Muscle of leg (tissue), 11 donors: ENCODE results near the gene SP140. TPM values are rescaled to one million over a fixed set of nuclear protein-coding genes. Genes with fewer than 3 reads are reported as not detected.

Experiments
- DNase-seq: peaks from one replicate; pipeline ENCODE4 v3.0.0; 2013
- H3K27ac ChIP-seq: one replicate; pipeline ENCODE4 v1.5.1; 2013; ENCODE audit warnings: mild to moderate bottlenecking, low read length, control low read depth
- H3K27me3 ChIP-seq: one replicate; pipeline ENCODE4 v1.6.1; 2013; ENCODE audit warnings: low read length; ENCODE audit not compliant: control insufficient read depth, insufficient read depth
- H3K36me3 ChIP-seq: one replicate; pipeline ENCODE4 v1.6.1; 2013; ENCODE audit warnings: low read length; ENCODE audit not compliant: control insufficient read depth, insufficient read depth
- H3K4me1 ChIP-seq: one replicate; pipeline ENCODE4 v1.6.1; 2013; ENCODE audit warnings: low read length; ENCODE audit not compliant: control insufficient read depth, insufficient read depth
- H3K4me3 ChIP-seq: one replicate; pipeline ENCODE4 v1.5.1; 2013; ENCODE audit warnings: low read length, control low read depth
- H3K9me3 ChIP-seq: replicated peaks from 2 replicates; pipeline ENCODE4 v1.6.1; 2013; ENCODE audit warnings: low read depth, low read length; ENCODE audit not compliant: control insufficient read depth
- WGBS: methylation state at CpG from one replicate; pipeline ENCODE4 v1.1.5; 2013; ENCODE audit warnings: missing lambda C conversion rate; ENCODE audit not compliant: insufficient coverage; 5-methylcytosine and 5-hydroxymethylcytosine counted together
- polyA plus RNA-seq, 8 donors: library from polyadenylated mRNA; unstranded; fragments of 120-200 nt; gene quantifications; one replicate each; pipeline versions ENCODE4 v1.2.1 to v1.2.3, GENCODE V29; 2013; ENCODE audit warnings: inconsistent platforms in 1 of 8, low replicate concordance in 1 of 8; ENCODE audit not compliant: insufficient read length in 8 of 8, insufficient read depth in 1 of 8
- total RNA-seq: library from RNA; stranded (reverse); fragments of 120-200 nt; gene quantifications from one replicate; pipeline ENCODE4 v1.2.4, GENCODE V29; 2013

SP140 gene
- total and polyA plus RNA-seq, 9 donors = 0.22 to 1.5 (median 0.67) TPM

DNA sequence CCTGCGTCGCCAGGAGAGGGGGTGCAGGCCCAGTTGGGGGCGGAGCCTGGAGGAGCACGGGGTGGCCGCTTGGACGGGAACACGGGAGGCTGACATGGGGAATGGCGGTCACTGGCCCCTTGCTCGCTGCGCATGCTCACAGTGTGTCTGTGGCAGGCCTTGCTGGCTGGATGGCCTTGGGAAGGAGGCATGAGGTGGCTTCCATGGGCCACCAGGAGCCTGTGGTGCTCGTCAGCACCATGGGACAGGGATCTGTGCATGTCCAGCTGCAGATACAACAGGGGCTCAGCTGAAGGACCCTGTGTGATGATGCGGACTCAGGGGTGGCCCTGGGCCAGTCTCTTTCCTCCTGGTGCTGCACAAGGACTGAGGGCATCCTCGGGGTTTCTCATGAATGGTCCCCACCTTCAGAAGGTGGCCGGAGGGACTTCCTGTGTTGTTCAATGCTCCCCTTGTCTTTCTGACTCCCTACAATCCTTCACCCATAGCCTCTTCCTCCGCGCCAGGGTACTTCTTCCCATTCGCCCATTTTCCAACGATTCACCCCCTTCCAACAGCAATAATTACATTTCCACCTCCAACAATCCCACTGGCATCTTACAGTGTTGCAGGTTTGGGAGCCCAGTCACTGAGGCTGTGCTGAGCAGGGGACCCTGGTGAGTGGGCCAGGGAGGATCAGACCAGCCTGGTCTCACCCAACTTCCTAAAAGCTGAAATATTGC lies 98.0 kb downstream of the SP140 start:
- Histone ChIP-seq H3K36me3 (no peaks in the 10 kb centered on the region), H3K27ac (no peak overlapping the region), H3K4me3 (no peak overlapping the region), H3K9me3 (peaks cover 12% of the 10 kb centered on the region), H3K4me1 (no peaks in the 10 kb centered on the region), H3K27me3 (no peaks in the 10 kb centered on the region)
- no peak for DNase-seq
- WGBS = 81% methylated on average over 16 of the region's 18 CpGs

DNA sequence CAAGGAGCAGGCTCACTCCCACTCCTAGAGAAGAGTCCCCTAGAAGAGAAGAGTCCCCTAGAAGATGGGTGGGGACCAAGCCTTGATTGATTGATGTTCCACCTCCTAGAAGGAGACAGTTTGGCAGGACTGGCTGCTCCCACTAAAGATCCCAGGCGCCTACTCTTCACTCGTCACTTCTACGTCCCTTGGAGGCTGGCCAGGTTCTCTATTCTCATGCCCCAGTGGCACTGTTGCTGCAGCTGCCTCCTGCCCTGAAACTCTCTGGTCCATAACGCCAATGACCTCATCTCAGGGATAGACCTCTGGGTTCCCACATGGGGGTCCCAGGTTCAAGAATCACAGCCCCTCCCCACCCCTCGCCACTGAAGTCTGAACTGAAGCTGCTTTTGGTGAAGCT lies 99.0 kb downstream of the SP140 start:
- 77% methylated on average over 5 of the region's 5 CpGs for WGBS
- Histone ChIP-seq H3K9me3 (peaks cover 12% of the 10 kb centered on the region), H3K27ac (no peak overlapping the region), H3K36me3 (no peaks in the 10 kb centered on the region), H3K4me1 (no peaks in the 10 kb centered on the region), H3K27me3 (no peaks in the 10 kb centered on the region), H3K4me3 (no peak overlapping the region)
- DNase-seq = no peak

DNA sequence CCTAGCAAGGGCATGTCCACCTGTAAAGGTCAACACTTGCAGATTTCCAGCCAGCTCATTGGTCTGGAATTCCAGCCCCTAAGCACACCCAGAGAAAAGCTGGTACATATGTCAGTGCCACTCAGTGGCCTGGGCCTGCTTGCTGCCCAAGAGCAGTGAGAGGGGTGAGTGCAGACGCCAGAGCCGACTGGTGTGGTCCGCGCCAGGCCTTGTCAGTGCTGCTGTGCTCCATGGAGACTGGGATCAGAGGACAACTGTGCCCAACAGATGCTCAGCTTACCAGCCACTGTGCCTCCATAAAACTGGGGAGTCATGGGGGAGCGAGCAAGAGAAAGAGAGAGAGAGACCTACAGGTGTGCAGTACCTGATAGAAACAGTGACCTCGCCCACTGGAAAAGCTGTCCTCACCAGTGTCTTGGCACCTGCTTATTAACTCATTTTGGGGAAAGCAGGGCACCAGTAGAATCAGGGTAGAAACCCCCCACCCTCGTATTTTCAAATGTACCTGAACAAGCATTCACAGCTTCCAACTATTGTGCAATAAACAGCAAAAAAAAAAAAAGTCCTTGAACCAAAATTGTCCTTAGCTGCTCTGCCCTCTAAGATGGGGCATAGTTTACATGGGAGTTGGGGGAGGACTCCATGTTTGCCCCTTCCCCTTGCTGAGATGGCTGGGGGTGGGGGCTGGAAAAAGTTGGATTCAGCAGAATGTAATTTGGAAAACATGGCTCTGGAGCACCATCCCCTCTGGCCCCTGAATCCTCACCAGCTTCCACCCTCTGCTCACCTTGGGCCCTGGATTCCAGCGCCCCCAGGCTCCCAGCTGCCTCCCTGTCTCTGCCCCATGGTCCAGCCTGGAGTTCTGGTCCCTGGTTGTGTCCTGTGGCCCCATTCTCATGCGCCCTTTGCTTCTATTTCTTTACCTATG lies 100.0 kb downstream of the SP140 start:
- DNase-seq = no peak
- Histone ChIP-seq H3K27ac (no peak overlapping the region), H3K4me1 (no peaks in the 10 kb centered on the region), H3K27me3 (no peaks in the 10 kb centered on the region), H3K4me3 (no peak overlapping the region), H3K36me3 (no peaks in the 10 kb centered on the region), H3K9me3 (peaks cover 12% of the 10 kb centered on the region)
- 92% methylated on average over 4 of the region's 9 CpGs for WGBS

GRCh38 chr2:230326453-230327417 lies 101.2 kb downstream of the SP140 start, which contains the start of gene SP140L:
Gene SP140L, plus strand, starts transcription at chr2:230327193. Its CDS starts 77 bp downstream, at chr2:230327270.
- Histone ChIP-seq H3K27ac (peak within 1 kb of the TSS; percentile 62), H3K4me3 (peak within 1 kb of the TSS; percentile 39), H3K27me3 (no peaks in the 10 kb centered on the region), H3K36me3 (no peaks in the 10 kb centered on the region), H3K9me3 (peaks cover 8% of the 10 kb centered on the region), H3K4me1 (no peaks in the 10 kb centered on the region)
- DNase-seq = peak; percentile 81
- WGBS = 18% methylated on average over 6 of the region's 11 CpGs

- peaks cover 5% of the 10 kb centered on the region for H3K9me3 ChIP-seq
- H3K27ac ChIP-seq = peak overlapping the region; percentile 62
- no peaks in the 10 kb centered on the region for H3K36me3 ChIP-seq
- WGBS = no CpG with 5 or more reads among the region's 5 CpGs
- DNase-seq = peak; percentile 27
- H3K27me3 ChIP-seq = no peaks in the 10 kb centered on the region
- H3K4me3 ChIP-seq = peak overlapping the region; percentile 39
- H3K4me1 ChIP-seq = no peaks in the 10 kb centered on the region
Observed at GRCh38 chr2:230327418-230328154, 102.0 kb downstream of the SP140 start.

GRCh38 chr2:230328155-230328458 lies 102.6 kb downstream of the SP140 start:
- peaks cover 2% of the 10 kb centered on the region for H3K9me3 ChIP-seq
- no peaks in the 10 kb centered on the region for H3K4me1 ChIP-seq
- H3K4me3 ChIP-seq = no peak overlapping the region
- DNase-seq = no peak
- H3K27ac ChIP-seq = no peak overlapping the region
- no peaks in the 10 kb centered on the region for H3K36me3 ChIP-seq
- WGBS = no CpG with 5 or more reads among the region's 8 CpGs
- H3K27me3 ChIP-seq = no peaks in the 10 kb centered on the region

DNA sequence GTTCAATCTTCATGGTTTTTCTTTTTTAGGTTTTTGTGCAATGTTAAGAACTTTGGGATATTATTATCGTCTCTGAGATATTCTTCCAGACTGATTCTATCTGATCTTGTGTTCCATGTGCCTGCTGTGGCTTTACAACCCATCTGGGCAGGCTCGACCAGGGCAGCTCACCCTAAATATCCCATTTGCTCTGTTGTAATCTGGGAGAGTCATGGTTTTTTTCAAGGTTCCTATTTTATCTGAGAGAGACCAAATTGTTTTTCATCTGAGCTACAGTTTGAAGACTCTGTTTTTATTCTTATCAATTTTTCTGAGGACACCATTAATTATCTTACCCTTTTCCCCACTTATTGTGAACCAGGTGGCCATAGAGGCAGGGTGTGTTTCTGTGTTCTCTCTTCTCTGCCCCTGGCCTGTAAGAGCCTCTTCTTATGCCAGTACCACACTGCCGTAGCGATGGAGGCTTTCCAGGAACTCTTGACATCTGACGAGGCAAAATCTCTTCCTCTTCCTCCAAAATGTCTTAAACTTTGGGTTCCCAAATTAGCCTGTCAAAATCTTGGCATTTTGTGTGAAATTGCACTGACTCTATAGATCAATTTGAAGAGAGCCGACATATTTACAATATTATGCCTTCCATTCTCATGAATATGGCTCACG lies 104.5 kb downstream of the SP140 start:
- H3K4me3 ChIP-seq = no peak overlapping the region
- H3K4me1 ChIP-seq = no peaks in the 10 kb centered on the region
- no peak overlapping the region for H3K27ac ChIP-seq
- DNase-seq = peak; percentile 35
- WGBS = 80% methylated on average over 3 of the region's 7 CpGs
- H3K9me3 ChIP-seq = no peaks in the 10 kb centered on the region
- H3K36me3 ChIP-seq = no peaks in the 10 kb centered on the region
- no peaks in the 10 kb centered on the region for H3K27me3 ChIP-seq

GRCh38 chr2:230330725-230331124 lies 105.2 kb downstream of the SP140 start:
- H3K27ac ChIP-seq = no peak overlapping the region
- no peaks in the 10 kb centered on the region for H3K9me3 ChIP-seq
- no peaks in the 10 kb centered on the region for H3K36me3 ChIP-seq
- H3K4me1 ChIP-seq = no peaks in the 10 kb centered on the region
- WGBS = 100% methylated on average over 2 of the region's 7 CpGs
- H3K4me3 ChIP-seq = no peak overlapping the region
- H3K27me3 ChIP-seq = no peaks in the 10 kb centered on the region
- DNase-seq = no peak

DNA sequence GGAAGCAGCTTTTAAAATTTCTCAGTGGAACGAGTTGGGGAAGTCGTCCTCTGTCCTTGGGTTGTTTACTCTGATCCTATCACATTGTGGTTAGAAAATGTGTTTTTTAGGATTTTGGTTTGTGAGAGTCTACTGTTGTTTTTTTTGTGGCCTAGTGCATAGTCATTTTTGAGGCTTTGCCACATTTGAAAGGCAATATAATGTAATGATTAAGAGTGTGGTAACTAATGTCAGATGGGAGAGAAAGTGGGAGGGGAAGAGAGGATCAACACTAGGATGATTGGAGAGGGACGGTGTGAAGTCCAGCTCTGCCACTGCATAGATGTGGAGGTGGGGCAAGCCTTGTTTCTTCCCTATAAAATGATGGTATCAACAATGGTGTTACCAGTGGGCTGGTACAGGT lies 109.9 kb downstream of the SP140 start:
- Histone ChIP-seq H3K4me3 (no peak overlapping the region), H3K9me3 (no peaks in the 10 kb centered on the region), H3K27me3 (no peaks in the 10 kb centered on the region), H3K4me1 (no peaks in the 10 kb centered on the region), H3K27ac (no peak overlapping the region), H3K36me3 (no peaks in the 10 kb centered on the region)
- 71% methylated on average over 1 of the region's 3 CpGs for WGBS
- DNase-seq = no peak
